Astrocyte of the spinal cord (primary cell): ENCODE data around the gene DEPP1.
A peak's percentile ranks its signal among the peaks of the same experiment; 100 is the strongest.
"Not testable (repeated sequence)": the region's sequence is repeated elsewhere in the genome, so short reads cannot be mapped to it uniquely, and the experiment has no call there.

Source experiments
- DNase-seq: peaks from one replicate; pipeline ENCODE4 v3.0.0; 2011; ENCODE audit warnings: low read depth, low spot score
- H3K4me3 ChIP-seq: 2 replicates; pipeline ENCODE4 v1.5.1; 2011; ENCODE audit warnings: low read depth, mild to moderate bottlenecking, low read length, moderate library complexity
- CTCF ChIP-seq: IDR thresholded peaks from 2 replicates; pipeline ENCODE4 v1.5.1; 2012; ENCODE audit warnings: low read depth, mild to moderate bottlenecking, low read length, inconsistent platforms
- in situ Hi-C: cut with HindIII; loops from 2 replicates; pipeline ENCODE4 v1.10.0; 2017; ENCODE audit warnings: low sequenced_read_pairs

The DEPP1 gene

GRCh38 chr10:44978570-44979280 is at the start of gene DEPP1:
TSS of gene DEPP1 (minus strand) at chr10:44978809. CDS start at chr10:44978030, 779 bp downstream.
- no peak for TF ChIP-seq CTCF
- DNase-seq = peak; percentile 92
- H3K4me3 ChIP-seq = peak within 1 kb of the TSS; percentile 49
- in situ Hi-C loops = no loop called here

GRCh38 chr10:45023426-45023825 is 44.8 kb upstream of the DEPP1 start:
- no peak overlapping the region for H3K4me3 ChIP-seq
- no peak for DNase-seq
- TF ChIP-seq CTCF = no peak
- in situ Hi-C loops = no loop called here

GRCh38 chr10:45015590-45015989 is 37.0 kb upstream of the DEPP1 start:
- TF ChIP-seq CTCF = no peak
- no peak for DNase-seq
- H3K4me3 ChIP-seq = no peak overlapping the region
- in situ Hi-C loops = no loop called here

- H3K4me3 ChIP-seq, in situ Hi-C loops, DNase-seq: not testable (repeated sequence)
Observed at GRCh38 chr10:45014557-45014956, 35.9 kb upstream of the DEPP1 start.

- DNase-seq = peak; percentile 89
- TF ChIP-seq CTCF = peak; percentile 63
- in situ Hi-C loops = no loop called here
- no peak overlapping the region for H3K4me3 ChIP-seq
Observed at GRCh38 chr10:45008524-45009161, 30.0 kb upstream of the DEPP1 start.

GRCh38 chr10:45006276-45007030 is 27.8 kb upstream of the DEPP1 start:
- no peak for DNase-seq
- no peak for TF ChIP-seq CTCF
- H3K4me3 ChIP-seq = no peak overlapping the region
- in situ Hi-C loops = no loop called here

- no peak for TF ChIP-seq CTCF
- in situ Hi-C loops = no loop called here
- no peak for DNase-seq
- H3K4me3 ChIP-seq = no peak overlapping the region
Observed at GRCh38 chr10:45005284-45005683, 26.7 kb upstream of the DEPP1 start.
